Measurements from ENCODE around the gene ROR1. TPM values are rescaled to one million over a fixed set of nuclear protein-coding genes. Genes with fewer than 3 reads are reported as not detected.

Gene ROR1
- total and polyA plus RNA-seq, 10 of the 15 experiments (the other 5 are each of a cell fraction or from before 2014, with no cell fraction given) = 0.02 to 0.08 (median 0.05) TPM; not detected in 6

DNA sequence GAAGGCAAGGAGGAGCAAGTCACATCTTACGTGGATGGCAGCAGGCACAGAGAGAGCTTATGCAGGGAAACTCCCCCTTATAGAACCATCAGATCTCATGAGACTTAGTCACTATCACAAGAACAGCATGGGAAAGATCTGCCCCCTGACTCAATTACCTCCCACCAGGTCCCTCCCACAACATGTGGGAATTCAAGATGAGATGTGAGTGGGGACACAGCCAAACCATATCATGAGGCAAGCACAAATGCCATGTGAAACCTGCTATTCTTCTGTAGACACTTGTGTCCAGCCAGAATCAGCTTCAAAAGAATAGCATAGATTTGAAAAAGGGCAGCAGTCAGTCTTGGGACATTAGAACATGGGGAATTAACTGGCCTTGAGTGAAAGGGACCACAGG lies 397.4 kb downstream of the ROR1 start (continued):
- TF ChIP-seq, protein P1, sequence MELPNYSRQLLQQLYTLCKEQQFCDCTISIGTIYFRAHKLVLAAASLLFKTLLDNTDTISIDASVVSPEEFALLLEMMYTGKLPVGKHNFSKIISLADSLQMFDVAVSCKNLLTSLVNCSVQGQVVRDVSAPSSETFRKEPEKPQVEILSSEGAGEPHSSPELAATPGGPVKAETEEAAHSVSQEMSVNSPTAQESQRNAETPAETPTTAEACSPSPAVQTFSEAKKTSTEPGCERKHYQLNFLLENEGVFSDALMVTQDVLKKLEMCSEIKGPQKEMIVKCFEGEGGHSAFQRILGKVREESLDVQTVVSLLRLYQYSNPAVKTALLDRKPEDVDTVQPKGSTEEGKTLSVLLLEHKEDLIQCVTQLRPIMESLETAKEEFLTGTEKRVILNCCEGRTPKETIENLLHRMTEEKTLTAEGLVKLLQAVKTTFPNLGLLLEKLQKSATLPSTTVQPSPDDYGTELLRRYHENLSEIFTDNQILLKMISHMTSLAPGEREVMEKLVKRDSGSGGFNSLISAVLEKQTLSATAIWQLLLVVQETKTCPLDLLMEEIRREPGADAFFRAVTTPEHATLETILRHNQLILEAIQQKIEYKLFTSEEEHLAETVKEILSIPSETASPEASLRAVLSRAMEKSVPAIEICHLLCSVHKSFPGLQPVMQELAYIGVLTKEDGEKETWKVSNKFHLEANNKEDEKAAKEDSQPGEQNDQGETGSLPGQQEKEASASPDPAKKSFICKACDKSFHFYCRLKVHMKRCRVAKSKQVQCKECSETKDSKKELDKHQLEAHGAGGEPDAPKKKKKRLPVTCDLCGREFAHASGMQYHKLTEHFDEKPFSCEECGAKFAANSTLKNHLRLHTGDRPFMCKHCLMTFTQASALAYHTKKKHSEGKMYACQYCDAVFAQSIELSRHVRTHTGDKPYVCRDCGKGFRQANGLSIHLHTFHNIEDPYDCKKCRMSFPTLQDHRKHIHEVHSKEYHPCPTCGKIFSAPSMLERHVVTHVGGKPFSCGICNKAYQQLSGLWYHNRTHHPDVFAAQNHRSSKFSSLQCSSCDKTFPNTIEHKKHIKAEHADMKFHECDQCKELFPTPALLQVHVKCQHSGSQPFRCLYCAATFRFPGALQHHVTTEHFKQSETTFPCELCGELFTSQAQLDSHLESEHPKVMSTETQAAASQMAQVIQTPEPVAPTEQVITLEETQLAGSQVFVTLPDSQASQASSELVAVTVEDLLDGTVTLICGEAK (IDR thresholded peaks at IDR 0.05; ENCODE audit: borderline replicate concordance) = no peak
- no peak for TF ChIP-seq SMC3 (IDR thresholded peaks at IDR 0.05; ENCODE audit: borderline replicate concordance, low read length)
- no peak for TF ChIP-seq JUND (IDR thresholded peaks at IDR 0.05; ENCODE audit: low read depth, low read length)
- TF ChIP-seq BACH1 (IDR thresholded peaks at IDR 0.05; ENCODE audit: borderline replicate concordance) = no peak

DNA sequence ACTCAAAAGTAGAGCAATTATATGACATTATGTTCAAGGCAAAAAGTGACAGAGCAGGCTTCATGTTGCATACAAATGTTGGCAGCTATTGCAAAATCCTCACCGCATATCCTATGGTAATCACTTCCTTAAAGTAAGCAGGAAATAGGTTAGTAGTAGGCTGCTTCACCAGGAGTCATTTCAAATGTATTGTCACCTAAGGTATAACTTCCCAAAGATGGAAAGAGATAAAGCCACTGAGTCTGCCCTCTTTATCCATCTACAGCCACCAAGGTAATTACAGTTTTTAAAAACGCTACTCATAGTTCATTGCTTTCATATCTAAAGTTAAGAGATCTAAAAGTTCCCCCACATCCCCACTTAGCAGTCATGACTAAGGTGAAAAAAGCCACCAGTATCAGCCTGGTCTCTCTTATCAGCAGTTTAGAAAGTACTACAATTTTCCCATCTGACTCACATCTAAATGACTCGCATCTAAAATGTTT lies 398.0 kb downstream of the ROR1 start:
- H3K4me3 ChIP-seq = no peak overlapping the region
- no peaks in the 10 kb centered on the region for H3K36me3 ChIP-seq (ENCODE audit: control insufficient read depth in 2 of 2, insufficient read depth in 2 of 2, low read length in 1 of 2)
- in situ Hi-C loops (cut with MboI) (no loop called here), intact Hi-C loops (cut with micrococcal nuclease; ENCODE audit: unreplicated experiment) (loop anchor here (2.0 to 5.0 kb wide), 2 partner anchors 51 to 70 kb away; no protein-coding TSS in a partner anchor)
- peak; percentile 94 for ATAC-seq
- FAIRE-seq = no peak
- H3K9me3 ChIP-seq (replicated peaks; ENCODE audit: control insufficient read depth, insufficient read depth, low read length) = no peaks in the 10 kb centered on the region; the same call in 2 of the 3 replicates
- no peaks in the 10 kb centered on the region for H4K20me1 ChIP-seq (ENCODE audit: control insufficient read depth, insufficient read depth)
- peak overlapping the region; percentile 76 for H3K4me2 ChIP-seq (ENCODE audit: control insufficient read depth, insufficient read depth)
- no peak overlapping the region; the same call in 1 of the 2 replicates for H3K9ac ChIP-seq (ENCODE audit: control insufficient read depth, insufficient read depth, low read length)
- no peaks in the 10 kb centered on the region for H3K79me2 ChIP-seq (ENCODE audit: control insufficient read depth, insufficient read depth, low read length)
- H3K4me1 ChIP-seq (ENCODE audit: control insufficient read depth, insufficient read depth, low read length) = peaks cover 14% of the 10 kb centered on the region
- peak; percentile 21 for DNase-seq (ENCODE audit: low read depth, low spot score)
- H3K27ac ChIP-seq (ENCODE audit: control insufficient read depth, insufficient read depth) = peak overlapping the region; percentile 54
- no TSS peak for BruUV-seq (replicated peaks)
- ChIA-PET POLR2A (interaction anchor here (1.0 to 1.2 kb wide), 2 partner anchors 20 to 57 kb away, joined by 3 read pairs; no protein-coding TSS in a partner anchor), CTCF (interaction anchor here (0.7 to 2.0 kb wide), 3 partner anchors 34 to 97 kb away, joined by 3 to 9 read pairs (median 3); no protein-coding TSS in a partner anchor), SMC1A (ENCODE audit: uncharacterized antibody, unreplicated experiment) (interaction anchor here (0.7 to 1.1 kb wide), 5 partner anchors 13 to 70 kb away, joined by 4 read pairs; no protein-coding TSS in a partner anchor), RAD21 (ENCODE audit: unreplicated experiment) (interaction anchor here (0.6 to 1.2 kb wide), 3 partner anchors 23 to 57 kb away, joined by 3 to 4 read pairs (median 4); no protein-coding TSS in a partner anchor)
- 3% methylated on average over 3 of the region's 3 CpGs for WGBS (ENCODE audit: insufficient coverage, insufficient replicate concordance, low lambda C conversion rate, missing lambda C conversion rate)
- no peaks in the 10 kb centered on the region for H3K27me3 ChIP-seq (replicated peaks in 1 of 2; ENCODE audit: control insufficient read depth in 2 of 2, insufficient read depth in 2 of 2, low read length in 1 of 2)
- peak overlapping the region; percentile 37 for H2AFZ ChIP-seq (ENCODE audit: control insufficient read depth, low read depth, low read length)
- TF ChIP-seq ZNF24 (IDR thresholded peaks at IDR 0.05) = no peak
- TF ChIP-seq, protein P2, sequence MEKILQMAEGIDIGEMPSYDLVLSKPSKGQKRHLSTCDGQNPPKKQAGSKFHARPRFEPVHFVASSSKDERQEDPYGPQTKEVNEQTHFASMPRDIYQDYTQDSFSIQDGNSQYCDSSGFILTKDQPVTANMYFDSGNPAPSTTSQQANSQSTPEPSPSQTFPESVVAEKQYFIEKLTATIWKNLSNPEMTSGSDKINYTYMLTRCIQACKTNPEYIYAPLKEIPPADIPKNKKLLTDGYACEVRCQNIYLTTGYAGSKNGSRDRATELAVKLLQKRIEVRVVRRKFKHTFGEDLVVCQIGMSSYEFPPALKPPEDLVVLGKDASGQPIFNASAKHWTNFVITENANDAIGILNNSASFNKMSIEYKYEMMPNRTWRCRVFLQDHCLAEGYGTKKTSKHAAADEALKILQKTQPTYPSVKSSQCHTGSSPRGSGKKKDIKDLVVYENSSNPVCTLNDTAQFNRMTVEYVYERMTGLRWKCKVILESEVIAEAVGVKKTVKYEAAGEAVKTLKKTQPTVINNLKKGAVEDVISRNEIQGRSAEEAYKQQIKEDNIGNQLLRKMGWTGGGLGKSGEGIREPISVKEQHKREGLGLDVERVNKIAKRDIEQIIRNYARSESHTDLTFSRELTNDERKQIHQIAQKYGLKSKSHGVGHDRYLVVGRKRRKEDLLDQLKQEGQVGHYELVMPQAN (conservative IDR thresholded peaks at IDR 0.05) = no peak
- no peak for TF ChIP-seq RB1 (IDR thresholded peaks at IDR 0.05; ENCODE audit: borderline replicate concordance)
- TF ChIP-seq, protein P3, sequence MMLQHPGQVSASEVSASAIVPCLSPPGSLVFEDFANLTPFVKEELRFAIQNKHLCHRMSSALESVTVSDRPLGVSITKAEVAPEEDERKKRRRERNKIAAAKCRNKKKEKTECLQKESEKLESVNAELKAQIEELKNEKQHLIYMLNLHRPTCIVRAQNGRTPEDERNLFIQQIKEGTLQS (IDR thresholded peaks at IDR 0.05; ENCODE audit: borderline replicate concordance, extremely low read depth, low read depth, low read length) = no peak
- no peak for TF ChIP-seq CHD2 (IDR thresholded peaks at IDR 0.05; ENCODE audit: borderline replicate concordance, low read depth, low read length)
- TF ChIP-seq, protein P4, sequence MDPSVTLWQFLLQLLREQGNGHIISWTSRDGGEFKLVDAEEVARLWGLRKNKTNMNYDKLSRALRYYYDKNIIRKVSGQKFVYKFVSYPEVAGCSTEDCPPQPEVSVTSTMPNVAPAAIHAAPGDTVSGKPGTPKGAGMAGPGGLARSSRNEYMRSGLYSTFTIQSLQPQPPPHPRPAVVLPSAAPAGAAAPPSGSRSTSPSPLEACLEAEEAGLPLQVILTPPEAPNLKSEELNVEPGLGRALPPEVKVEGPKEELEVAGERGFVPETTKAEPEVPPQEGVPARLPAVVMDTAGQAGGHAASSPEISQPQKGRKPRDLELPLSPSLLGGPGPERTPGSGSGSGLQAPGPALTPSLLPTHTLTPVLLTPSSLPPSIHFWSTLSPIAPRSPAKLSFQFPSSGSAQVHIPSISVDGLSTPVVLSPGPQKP (IDR thresholded peaks at IDR 0.05; ENCODE audit: low read depth, low read length) = no peak
- no peak for TF ChIP-seq POLR2A (IDR thresholded peaks at IDR 0.05; ENCODE audit: low read depth, low read length)
- TF ChIP-seq, protein P5, sequence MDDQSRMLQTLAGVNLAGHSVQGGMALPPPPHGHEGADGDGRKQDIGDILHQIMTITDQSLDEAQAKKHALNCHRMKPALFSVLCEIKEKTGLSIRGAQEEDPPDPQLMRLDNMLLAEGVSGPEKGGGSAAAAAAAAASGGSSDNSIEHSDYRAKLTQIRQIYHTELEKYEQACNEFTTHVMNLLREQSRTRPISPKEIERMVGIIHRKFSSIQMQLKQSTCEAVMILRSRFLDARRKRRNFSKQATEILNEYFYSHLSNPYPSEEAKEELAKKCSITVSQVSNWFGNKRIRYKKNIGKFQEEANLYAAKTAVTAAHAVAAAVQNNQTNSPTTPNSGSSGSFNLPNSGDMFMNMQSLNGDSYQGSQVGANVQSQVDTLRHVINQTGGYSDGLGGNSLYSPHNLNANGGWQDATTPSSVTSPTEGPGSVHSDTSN (IDR thresholded peaks at IDR 0.05; ENCODE audit: insufficient replicate concordance, low read depth, low read length) = no peak
- TF ChIP-seq CREB1 (IDR thresholded peaks at IDR 0.05; ENCODE audit: low read depth) = no peak
